VCaP (cell line): ENCODE data around the gene INSIG1.
A peak's percentile ranks its signal among the peaks of the same experiment; 100 is the strongest.

Source experiments
- H3K27ac ChIP-seq: fragments of 450-650 bp; 2 replicates; pipeline ENCODE4 v1.5.1; 2017
- TF ChIP-seq, protein P1 (sequence below): fragments of 450-650 bp; conservative IDR thresholded peaks from 2 replicates; pipeline ENCODE4 v1.5.1; 2017; ENCODE audit warnings: mild to moderate bottlenecking, moderate library complexity

INSIG1 gene

DNA sequence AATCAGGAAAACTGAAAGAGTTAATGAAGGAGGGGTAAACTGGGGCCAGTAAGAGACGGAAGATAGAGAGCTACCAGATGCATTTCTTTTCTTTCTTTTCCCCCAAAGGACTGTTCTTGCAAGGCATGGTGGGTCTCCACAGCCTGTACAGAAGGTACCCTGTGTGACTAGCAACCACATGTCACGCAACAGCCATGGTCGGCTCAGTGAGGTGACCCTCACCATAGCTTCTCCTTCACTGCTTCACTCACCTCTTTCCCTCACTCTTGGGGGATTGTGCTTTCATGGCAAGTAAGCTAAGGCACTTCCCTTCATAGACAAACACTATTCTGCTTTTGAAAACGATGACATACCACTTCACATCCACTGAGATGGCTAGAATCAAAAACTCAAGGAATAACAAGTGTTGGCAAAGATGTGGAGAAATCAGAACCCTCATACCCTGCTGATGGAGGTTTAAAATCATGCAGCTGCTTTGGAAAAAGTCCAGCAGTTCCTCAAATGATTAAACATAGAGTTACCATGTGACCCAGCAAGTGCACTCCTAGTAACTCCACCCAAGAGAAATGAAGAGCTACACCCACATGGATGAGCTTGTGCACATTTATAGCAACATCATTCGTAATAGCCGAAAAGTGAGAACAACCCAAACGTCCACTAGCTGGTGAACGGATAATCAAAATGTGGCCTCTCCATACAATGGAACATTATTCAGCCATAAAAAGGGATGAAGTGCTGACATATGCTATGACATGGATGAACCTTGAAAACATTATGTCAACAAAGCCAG is 3.8 kb upstream of the INSIG1 start:
- TF ChIP-seq, protein P1, sequence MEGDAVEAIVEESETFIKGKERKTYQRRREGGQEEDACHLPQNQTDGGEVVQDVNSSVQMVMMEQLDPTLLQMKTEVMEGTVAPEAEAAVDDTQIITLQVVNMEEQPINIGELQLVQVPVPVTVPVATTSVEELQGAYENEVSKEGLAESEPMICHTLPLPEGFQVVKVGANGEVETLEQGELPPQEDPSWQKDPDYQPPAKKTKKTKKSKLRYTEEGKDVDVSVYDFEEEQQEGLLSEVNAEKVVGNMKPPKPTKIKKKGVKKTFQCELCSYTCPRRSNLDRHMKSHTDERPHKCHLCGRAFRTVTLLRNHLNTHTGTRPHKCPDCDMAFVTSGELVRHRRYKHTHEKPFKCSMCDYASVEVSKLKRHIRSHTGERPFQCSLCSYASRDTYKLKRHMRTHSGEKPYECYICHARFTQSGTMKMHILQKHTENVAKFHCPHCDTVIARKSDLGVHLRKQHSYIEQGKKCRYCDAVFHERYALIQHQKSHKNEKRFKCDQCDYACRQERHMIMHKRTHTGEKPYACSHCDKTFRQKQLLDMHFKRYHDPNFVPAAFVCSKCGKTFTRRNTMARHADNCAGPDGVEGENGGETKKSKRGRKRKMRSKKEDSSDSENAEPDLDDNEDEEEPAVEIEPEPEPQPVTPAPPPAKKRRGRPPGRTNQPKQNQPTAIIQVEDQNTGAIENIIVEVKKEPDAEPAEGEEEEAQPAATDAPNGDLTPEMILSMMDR = no peak
- no peak overlapping the region for H3K27ac ChIP-seq

DNA sequence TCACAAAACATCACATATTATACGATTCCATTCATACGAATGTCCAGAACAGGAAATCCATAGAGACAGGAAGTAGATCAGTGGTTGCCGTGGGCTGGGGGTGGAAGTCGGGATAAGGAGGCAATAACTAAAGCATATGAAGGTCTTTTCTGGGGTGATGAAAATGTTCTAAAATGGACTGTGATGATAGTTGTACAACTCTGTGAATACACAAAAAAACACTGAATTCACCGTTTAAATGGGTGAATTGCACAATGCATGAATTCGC is 3.2 kb upstream of the INSIG1 start:
- no peak overlapping the region for H3K27ac ChIP-seq

DNA sequence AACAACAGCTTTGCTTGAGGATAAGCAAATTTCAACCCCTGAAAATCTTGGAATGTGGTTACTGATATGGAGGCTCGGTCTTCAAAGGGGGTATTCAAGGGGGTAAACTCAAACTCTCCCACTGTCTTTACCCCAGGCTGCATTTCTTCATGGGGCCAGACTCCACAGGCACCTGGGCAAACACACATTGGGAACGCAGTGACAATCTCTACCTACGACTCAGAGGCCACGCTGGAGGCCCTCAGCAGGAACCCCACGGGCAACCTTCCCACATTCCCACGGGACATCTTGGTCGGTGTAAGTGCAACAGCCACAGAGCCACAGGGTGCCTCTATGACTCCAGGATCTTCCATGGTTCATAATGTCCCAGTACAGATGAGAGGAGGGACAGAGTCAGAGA is 2.2 kb upstream of the INSIG1 start:
- H3K27ac ChIP-seq = no peak overlapping the region
- TF ChIP-seq, protein P1 = no peak

More for the DNA sequence above, 3.2 kb upstream of the INSIG1 start:
- TF ChIP-seq, protein P1 = no peak

DNA sequence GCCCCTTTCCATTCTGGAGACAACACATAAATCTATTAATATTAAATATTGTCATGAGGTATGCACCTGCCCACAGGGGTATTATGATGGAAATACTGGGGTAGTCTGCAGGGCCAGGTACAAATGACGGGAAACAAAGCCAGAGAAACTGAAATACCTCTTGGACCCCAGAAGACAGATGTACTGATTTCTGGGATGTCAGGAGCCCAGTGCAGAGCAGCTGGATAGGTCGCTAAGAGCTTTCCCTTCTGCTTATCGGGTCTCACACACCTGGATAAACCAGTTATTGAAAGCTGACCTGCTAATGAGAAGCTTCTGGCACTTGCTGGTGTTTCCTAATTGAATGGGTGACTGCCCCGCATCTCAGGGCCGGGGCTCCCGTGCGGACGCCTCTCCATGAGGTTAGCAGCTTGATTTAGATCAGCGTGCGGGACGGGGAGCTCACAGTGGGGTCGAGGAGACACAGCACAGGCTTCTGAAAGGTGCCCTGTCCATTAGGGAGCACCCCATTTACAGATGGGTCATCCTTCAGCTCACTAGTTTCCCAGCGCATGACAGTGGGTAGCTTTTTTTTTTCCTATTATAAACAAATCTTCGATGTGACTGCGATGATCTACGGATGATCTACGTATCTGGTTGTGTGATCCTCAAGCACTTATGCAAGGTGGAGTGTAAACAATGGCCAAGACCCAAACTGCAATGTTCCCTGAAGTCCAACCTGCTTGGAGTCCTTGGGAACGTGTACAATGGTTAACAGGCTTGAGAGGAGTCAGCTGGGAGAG is 1.5 kb upstream of the INSIG1 start:
- TF ChIP-seq, protein P1 = no peak
- peak overlapping the region; percentile 87; the same call in 1 of the 2 replicates for H3K27ac ChIP-seq

DNA sequence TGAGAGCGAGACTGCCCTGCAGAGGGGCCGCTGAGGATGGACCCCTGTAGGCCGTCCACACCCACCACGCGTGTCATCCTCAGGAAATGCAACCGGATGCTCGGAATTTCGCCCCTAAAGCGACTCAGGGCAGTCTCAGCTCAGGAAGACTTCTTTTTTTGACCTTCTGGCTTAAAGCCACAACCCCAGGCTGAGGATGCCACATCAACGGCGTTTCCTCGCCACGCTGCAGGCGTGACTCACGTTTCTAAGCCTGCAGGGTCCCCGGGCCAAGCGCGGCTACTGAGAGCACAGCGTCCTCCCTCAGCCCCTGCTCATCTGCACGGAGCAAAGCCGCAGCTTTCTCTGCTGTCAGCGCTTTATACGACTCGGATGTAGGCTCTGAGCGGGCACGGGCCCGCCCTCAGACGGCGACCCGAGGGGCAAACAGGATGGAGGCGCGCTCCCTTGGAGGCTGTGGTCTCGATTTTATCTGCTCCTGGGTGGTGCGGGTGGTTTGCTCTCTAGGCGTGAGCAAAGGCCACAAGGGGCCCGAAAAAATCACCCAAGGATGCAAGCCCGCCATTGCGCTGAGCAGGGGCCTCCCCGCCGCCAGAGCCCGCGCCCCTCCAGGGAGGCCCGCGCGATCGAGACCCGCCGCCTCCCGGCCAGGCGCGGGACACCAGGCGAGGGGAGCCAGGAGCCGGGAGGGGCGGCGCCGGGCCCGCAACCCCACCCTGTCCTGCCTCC is 726 bp upstream of the INSIG1 start:
- TF ChIP-seq, protein P1 = 0 out of 2 replicates have a peak, but pooled peaks have one; percentile 13
- peak overlapping the region; percentile 87 for H3K27ac ChIP-seq

DNA sequence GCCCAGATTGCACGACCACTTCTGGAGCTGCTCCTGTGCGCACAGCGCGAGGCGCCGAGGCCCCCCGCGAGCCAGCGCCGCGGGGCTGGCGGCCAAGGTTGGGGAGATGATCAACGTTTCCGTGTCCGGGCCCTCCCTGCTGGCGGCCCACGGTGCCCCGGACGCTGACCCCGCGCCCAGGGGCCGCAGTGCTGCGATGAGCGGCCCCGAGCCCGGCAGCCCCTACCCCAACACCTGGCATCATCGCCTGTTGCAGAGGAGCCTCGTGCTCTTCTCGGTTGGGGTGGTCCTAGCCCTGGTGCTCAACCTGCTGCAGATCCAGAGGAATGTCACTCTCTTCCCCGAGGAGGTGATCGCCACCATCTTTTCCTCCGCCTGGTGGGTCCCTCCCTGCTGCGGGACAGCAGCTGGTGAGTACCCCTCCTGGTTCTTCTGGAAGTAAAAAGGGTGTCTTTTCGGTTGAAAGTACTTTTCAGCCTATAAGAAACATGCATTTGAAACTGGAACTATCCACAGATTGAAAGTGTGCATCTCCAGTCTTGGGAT is 683 bp downstream of the INSIG1 start:
- peak overlapping the region; percentile 87 for H3K27ac ChIP-seq
- TF ChIP-seq, protein P1 = no peak
